Neural progenitor cell (in vitro differentiated cells): Measurements from ENCODE around the gene BAIAP2. TPM values are rescaled to one million over a fixed set of nuclear protein-coding genes. Genes with fewer than 3 reads are reported as not detected.

Source experiments
- DNase-seq: peaks from one replicate; pipeline ENCODE4 v3.0.0-alpha.2; 2016; ENCODE audit warnings: low spot score
- H2AFZ ChIP-seq: fragments of 200-600 bp; sonication (generic); replicated peaks from 2 replicates; pipeline ENCODE4 v1.6.1; 2016; ENCODE audit warnings: antibody characterized with exemption
- H3F3A ChIP-seq: fragments of 200-600 bp; sonication (generic); 2 replicates; pipeline ENCODE4 v1.6.1; 2016; ENCODE audit warnings: antibody characterized with exemption, low read depth
- H3K27ac ChIP-seq: fragments of 200-600 bp; sonication (generic); 2 replicates; pipeline ENCODE4 v1.5.1; 2016; ENCODE audit warnings: mild to moderate bottlenecking
- H3K27me3 ChIP-seq: fragments of 200-600 bp; sonication (generic); 2 replicates; pipeline ENCODE4 v1.6.1; 2016; ENCODE audit warnings: mild to moderate bottlenecking, moderate library complexity
- H3K36me3 ChIP-seq: fragments of 200-600 bp; sonication (generic); 2 replicates; pipeline ENCODE4 v1.5.1; 2016
- H3K4me1 ChIP-seq: fragments of 200-600 bp; sonication (generic); 2 replicates; pipeline ENCODE4 v1.6.1; 2016; ENCODE audit warnings: mixed run types
- H3K4me2 ChIP-seq: fragments of 200-600 bp; sonication (generic); 2 replicates; pipeline ENCODE4 v1.6.1; 2016
- H3K4me3 ChIP-seq: fragments of 200-600 bp; sonication (generic); 2 replicates; pipeline ENCODE4 v1.5.1; 2016
- H3K79me2 ChIP-seq: fragments of 200-600 bp; sonication (generic); 2 replicates; pipeline ENCODE4 v1.6.1; 2016; ENCODE audit warnings: low read depth
- H3K9ac ChIP-seq: fragments of 200-600 bp; sonication (generic); 2 replicates; pipeline ENCODE4 v1.6.1; 2016
- H3K9me3 ChIP-seq: fragments of 200-600 bp; sonication (generic); 2 replicates; pipeline ENCODE4 v1.5.1; 2016; ENCODE audit warnings: low read depth
- H4K20me1 ChIP-seq: fragments of 200-600 bp; sonication (generic); 2 replicates; pipeline ENCODE4 v1.6.1; 2016; ENCODE audit warnings: low read depth
- H3K27ac Mint-ChIP-seq: 3 replicates; pipeline ENCODE4 v1.8.0; 2021; ENCODE audit warnings: mixed read lengths
- H3K27me3 Mint-ChIP-seq: 2 replicates; pipeline ENCODE4 v1.8.0; 2022; ENCODE audit warnings: low read depth, mild to moderate bottlenecking, inconsistent platforms, moderate library complexity, mixed read lengths; ENCODE audit not compliant: insufficient read depth
- H3K36me3 Mint-ChIP-seq: 3 replicates; pipeline ENCODE4 v1.8.0; 2021; ENCODE audit warnings: mixed read lengths
- H3K4me1 Mint-ChIP-seq: 3 replicates; pipeline ENCODE4 v1.8.0; 2021; ENCODE audit warnings: mixed read lengths
- H3K4me3 Mint-ChIP-seq: 3 replicates; pipeline ENCODE4 v1.8.0; 2021; ENCODE audit warnings: mild to moderate bottlenecking, moderate library complexity, mixed read lengths
- H3K9me3 Mint-ChIP-seq: 3 replicates; pipeline ENCODE4 v1.8.0; 2020; ENCODE audit warnings: mixed read lengths
- EZH2 ChIP-seq: fragments of 200-600 bp; sonication (generic); IDR thresholded peaks from 2 replicates; pipeline ENCODE4 v1.6.1; 2017; ENCODE audit warnings: antibody characterized with exemption, mild to moderate bottlenecking, moderate library complexity
- EZH2phosphoT487 ChIP-seq: fragments of 200-600 bp; sonication (generic); IDR thresholded peaks from 2 replicates; pipeline ENCODE4 v1.6.1; 2017; ENCODE audit warnings: antibody characterized with exemption
- total RNA-seq: library from RNA; depleted of rRNA; stranded (reverse); fragments of >200 nt; gene quantifications from 2 replicates; pipeline ENCODE4 v1.2.3, GENCODE V29; 2015; ENCODE audit warnings: low replicate concordance
- TF ChIP-seq, protein P1 (sequence below): fragments of 200-600 bp; sonication (generic); IDR thresholded peaks from 2 replicates; pipeline ENCODE4 v1.5.1; 2017; ENCODE audit warnings: antibody characterized with exemption, mild to moderate bottlenecking

BAIAP2 gene
- total RNA-seq, 1 donor from 2014 or later = 15.6 TPM

DNA sequence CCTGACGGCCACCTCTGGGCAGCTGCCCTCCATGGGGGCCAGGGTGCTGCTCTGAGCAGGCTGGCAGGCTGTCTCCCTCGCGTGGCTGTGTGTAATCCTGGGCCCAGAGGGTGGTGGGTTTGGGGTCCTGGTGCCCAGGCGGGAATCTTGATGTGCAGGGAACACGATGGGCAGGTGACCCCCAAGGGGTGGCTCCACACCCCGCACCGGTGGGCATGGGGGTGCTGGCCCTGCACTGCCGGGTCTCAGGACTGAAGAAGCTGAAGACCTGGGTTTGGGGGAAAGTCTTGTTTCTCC is 34.7 kb upstream of the BAIAP2 start:
- Histone ChIP-seq H3K4me3 (no peak overlapping the region), H3K36me3 (no peaks in the 10 kb centered on the region), H3K4me2 (no peak overlapping the region), H3K9ac (no peak overlapping the region), H3K27me3 (peaks cover 35% of the 10 kb centered on the region), H2AFZ (no peak overlapping the region), H3K4me1 (peaks cover 8% of the 10 kb centered on the region), H3K79me2 (no peaks in the 10 kb centered on the region), H3K27ac (no peak overlapping the region), H3F3A (peaks cover 19% of the 10 kb centered on the region), H3K9me3 (no peaks in the 10 kb centered on the region), H4K20me1 (peaks cover 6% of the 10 kb centered on the region)
- peaks cover 23% of the 10 kb centered on the region for H3K4me1 Mint-ChIP-seq
- peaks cover 5% of the 10 kb centered on the region for H3K36me3 Mint-ChIP-seq
- TF ChIP-seq EZH2phosphoT487 (no peak), EZH2 (no peak)
- TF ChIP-seq, protein P1, sequence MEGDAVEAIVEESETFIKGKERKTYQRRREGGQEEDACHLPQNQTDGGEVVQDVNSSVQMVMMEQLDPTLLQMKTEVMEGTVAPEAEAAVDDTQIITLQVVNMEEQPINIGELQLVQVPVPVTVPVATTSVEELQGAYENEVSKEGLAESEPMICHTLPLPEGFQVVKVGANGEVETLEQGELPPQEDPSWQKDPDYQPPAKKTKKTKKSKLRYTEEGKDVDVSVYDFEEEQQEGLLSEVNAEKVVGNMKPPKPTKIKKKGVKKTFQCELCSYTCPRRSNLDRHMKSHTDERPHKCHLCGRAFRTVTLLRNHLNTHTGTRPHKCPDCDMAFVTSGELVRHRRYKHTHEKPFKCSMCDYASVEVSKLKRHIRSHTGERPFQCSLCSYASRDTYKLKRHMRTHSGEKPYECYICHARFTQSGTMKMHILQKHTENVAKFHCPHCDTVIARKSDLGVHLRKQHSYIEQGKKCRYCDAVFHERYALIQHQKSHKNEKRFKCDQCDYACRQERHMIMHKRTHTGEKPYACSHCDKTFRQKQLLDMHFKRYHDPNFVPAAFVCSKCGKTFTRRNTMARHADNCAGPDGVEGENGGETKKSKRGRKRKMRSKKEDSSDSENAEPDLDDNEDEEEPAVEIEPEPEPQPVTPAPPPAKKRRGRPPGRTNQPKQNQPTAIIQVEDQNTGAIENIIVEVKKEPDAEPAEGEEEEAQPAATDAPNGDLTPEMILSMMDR = no peak
- no peak overlapping the region for H3K27ac Mint-ChIP-seq
- peaks cover 15% of the 10 kb centered on the region for H3K27me3 Mint-ChIP-seq
- DNase-seq = no peak
- no peak overlapping the region for H3K4me3 Mint-ChIP-seq
- H3K9me3 Mint-ChIP-seq = peaks cover 3% of the 10 kb centered on the region

DNA sequence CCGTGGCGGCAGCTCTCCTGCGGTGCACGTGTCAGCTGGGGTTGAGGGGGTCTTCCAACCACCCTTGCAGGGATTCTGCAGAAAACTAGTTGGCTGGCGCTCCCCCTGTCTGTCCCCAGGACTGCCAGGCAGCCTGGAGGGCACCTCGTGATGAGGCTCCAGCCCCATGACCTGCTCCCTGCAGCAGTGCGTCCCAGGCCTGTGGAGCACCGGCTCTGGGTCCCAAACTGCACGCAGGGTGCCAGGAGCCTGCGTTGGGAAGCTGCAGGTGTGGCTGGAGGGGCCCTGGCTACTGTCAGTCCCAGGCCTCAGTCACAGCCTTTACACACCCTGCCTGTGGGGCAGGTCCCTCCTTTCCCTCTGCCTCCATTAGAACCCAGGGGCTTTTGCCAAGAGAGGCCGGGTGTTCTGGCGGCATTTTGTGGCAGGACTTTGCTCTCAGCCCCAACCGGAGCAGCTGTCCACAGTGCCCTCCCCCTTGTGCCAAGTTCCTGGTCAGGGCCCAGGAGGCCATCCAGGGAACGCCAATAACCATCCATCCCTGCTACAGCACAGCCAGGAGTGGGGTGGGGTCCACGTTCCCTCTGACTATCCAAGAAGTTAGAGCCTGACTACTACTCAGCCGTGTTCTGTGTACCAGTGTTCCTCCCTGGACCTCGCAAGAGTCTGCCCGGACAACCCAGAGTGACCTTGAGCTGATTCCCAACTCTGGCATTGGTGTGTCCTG is 34.2 kb upstream of the BAIAP2 start:
- H3F3A ChIP-seq = peaks cover 19% of the 10 kb centered on the region
- Mint-ChIP-seq H3K27me3 (peaks cover 13% of the 10 kb centered on the region), H3K27ac (no peak overlapping the region), H3K4me1 (peaks cover 23% of the 10 kb centered on the region), H3K4me3 (no peak overlapping the region), H3K9me3 (peaks cover 3% of the 10 kb centered on the region), H3K36me3 (peaks cover 4% of the 10 kb centered on the region)
- H3K9ac ChIP-seq = no peak overlapping the region
- H3K36me3 ChIP-seq = no peaks in the 10 kb centered on the region
- DNase-seq = no peak
- TF ChIP-seq EZH2 (no peak), EZH2phosphoT487 (no peak)
- TF ChIP-seq, protein P1 = no peak
- H3K4me3 ChIP-seq = no peak overlapping the region
- peaks cover 40% of the 10 kb centered on the region for H3K27me3 ChIP-seq
- no peak overlapping the region for H3K27ac ChIP-seq
- H3K79me2 ChIP-seq = no peaks in the 10 kb centered on the region
- no peak overlapping the region for H2AFZ ChIP-seq
- peaks cover 6% of the 10 kb centered on the region for H4K20me1 ChIP-seq
- H3K9me3 ChIP-seq = no peaks in the 10 kb centered on the region
- H3K4me1 ChIP-seq = peaks cover 8% of the 10 kb centered on the region
- no peak overlapping the region for H3K4me2 ChIP-seq

DNA sequence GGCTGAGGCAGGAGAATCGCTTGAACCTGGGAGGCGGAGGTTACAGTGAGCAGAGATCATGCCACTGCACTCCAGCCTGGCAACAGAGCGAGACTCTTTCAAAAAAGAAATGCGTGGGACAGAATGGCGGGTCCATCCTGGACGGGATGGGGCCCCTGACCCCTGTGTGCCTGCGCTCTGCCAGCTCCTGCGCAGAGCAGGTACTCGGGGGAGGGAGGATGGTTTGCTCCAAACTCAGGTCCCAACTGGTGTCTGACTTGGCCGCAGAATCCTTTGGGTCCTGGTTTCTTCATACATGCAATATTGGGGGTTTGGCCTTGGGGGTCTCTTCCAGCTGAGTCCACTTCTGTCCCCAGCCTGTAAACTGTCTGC is 33.0 kb upstream of the BAIAP2 start:
- H3K27me3 Mint-ChIP-seq = peaks cover 13% of the 10 kb centered on the region
- H3K36me3 ChIP-seq = no peaks in the 10 kb centered on the region
- H3F3A ChIP-seq = peaks cover 19% of the 10 kb centered on the region
- no peak overlapping the region for H3K4me3 ChIP-seq
- H3K27me3 ChIP-seq = peaks cover 52% of the 10 kb centered on the region
- peaks cover 8% of the 10 kb centered on the region for H3K4me1 ChIP-seq
- H3K9me3 ChIP-seq = no peaks in the 10 kb centered on the region
- TF ChIP-seq, protein P1 = no peak
- TF ChIP-seq EZH2phosphoT487 (no peak), EZH2 (no peak)
- no peak for DNase-seq
- H3K27ac Mint-ChIP-seq = no peak overlapping the region
- H3K4me3 Mint-ChIP-seq = peak overlapping the region; percentile 78
- H4K20me1 ChIP-seq = peaks cover 6% of the 10 kb centered on the region
- H2AFZ ChIP-seq = no peak overlapping the region
- H3K27ac ChIP-seq = no peak overlapping the region
- H3K4me2 ChIP-seq = no peak overlapping the region
- peaks cover 4% of the 10 kb centered on the region for H3K36me3 Mint-ChIP-seq
- H3K79me2 ChIP-seq = no peaks in the 10 kb centered on the region
- no peak overlapping the region for H3K9ac ChIP-seq
- H3K4me1 Mint-ChIP-seq = peaks cover 25% of the 10 kb centered on the region
- peaks cover 3% of the 10 kb centered on the region for H3K9me3 Mint-ChIP-seq
